IPS-11a (cell line): Measurements from ENCODE around the gene AMBRA1.

Experiments
- H3K4me3 ChIP-seq: one replicate; pipeline ENCODE4 v1.5.1; 2013; ENCODE audit warnings: low read depth, low read length, control low read depth

The AMBRA1 gene

DNA sequence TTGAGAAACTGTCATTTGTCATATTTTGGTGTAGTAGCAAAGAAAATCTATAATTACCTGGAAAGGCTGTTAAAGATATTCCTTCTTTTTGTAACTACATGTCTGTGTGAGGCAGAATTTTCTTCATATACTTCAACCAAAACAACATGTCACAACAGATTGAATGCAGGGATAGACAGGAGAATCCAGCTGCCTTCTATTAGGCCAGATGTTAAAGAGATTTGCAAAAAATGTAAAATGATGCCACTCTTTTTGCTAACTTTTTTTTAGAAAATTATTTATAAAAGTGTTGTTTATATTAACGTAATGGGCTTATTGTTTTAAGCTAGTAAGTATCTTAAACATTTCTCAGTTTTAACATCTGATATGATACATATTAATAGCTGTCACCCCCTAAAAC lies 233.9 kb downstream of the AMBRA1 start:
- no peak overlapping the region for H3K4me3 ChIP-seq

- no peak overlapping the region for H3K4me3 ChIP-seq
Observed at GRCh38 chr11:46357483-46357936, 236.3 kb downstream of the AMBRA1 start.

DNA sequence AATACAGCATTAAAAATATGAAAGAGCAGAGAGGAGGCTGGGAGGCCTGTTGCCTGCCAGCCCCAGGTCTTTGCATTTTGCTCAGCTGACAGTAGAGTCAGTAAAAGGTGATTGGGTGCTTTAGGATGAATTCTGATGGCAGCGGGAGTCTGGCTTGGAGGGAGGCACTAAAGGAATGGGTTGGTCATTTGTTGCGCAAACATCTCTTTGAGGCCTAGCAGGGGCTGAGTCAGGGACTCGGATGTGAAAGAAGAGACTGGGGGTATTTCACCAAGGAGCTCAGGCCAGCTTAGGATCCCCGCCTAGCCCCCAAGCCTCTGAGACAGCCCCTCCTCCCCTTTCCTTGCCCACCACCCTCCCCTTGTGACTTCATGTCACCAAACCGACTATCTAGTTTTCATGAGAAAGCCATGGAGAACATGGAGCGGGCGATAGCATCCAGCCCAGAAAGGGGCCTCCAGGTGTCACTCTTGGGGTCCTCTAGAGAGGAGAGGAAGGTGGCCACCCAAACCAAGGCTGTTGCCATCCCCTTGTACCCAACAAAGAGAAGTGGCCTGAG lies 236.8 kb downstream of the AMBRA1 start:
- H3K4me3 ChIP-seq, result no peak overlapping the region

DNA sequence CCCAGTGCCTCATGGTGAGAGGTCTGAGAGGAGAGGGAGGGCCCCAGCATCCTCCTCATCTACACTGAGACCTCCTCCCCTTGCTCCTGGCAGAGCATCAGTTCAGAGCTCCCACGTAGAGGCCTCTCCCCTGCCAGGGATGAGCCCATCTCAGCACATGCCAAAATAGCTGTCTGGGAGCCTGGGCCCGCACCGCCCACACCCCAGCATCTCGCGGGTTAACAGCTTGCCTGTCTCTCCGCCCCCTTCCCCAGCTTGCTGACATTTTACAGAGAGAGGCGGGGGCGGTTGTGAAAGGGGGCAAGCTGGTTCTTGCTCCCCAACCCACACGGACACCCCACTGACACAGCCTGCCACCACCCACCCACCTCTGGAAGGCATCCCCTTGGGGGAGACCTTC lies 240.1 kb downstream of the AMBRA1 start:
- H3K4me3 ChIP-seq, result no peak overlapping the region

DNA sequence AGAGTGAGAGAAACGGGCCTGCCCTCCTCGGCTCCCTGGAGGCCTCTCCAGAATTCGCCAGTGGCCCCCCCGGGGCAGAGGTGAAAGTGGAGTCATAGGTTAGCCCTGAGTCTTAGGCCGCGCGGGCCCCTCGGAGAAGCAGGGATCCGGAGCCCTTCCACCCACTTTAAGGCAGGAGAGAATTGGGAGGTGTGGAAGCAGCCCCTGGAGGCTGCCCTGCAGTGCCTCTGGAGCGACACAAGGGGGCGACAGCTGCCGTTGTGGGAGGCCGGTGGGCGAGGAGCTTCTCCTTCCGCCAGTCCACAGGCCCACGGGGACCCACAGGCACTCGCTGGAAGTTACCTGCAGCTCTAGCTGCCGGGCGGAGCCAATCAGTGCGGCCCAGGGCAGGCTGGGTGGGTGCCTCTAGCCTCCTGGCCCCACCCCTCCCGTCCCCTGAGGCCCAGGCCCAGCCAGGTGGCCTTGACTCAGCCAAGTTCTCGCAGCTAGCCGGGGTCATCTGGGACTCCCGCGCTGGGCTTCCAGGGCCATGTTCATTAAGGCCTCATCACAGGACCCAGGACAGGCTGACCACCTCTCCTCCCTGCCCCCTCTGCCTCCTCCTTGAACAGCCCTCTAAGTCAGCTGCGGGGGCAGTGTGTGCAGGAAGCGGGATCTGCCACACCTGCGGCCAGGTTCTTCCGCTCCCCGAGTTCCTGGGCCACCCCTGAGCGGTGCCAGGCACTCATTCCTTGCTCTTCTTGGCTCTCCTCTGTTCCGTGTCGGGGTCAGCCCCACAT lies 241.6 kb downstream of the AMBRA1 start:
- no peak overlapping the region for H3K4me3 ChIP-seq

GRCh38 chr11:46351606-46352005 lies 242.2 kb downstream of the AMBRA1 start:
- H3K4me3 ChIP-seq, result no peak overlapping the region

DNA sequence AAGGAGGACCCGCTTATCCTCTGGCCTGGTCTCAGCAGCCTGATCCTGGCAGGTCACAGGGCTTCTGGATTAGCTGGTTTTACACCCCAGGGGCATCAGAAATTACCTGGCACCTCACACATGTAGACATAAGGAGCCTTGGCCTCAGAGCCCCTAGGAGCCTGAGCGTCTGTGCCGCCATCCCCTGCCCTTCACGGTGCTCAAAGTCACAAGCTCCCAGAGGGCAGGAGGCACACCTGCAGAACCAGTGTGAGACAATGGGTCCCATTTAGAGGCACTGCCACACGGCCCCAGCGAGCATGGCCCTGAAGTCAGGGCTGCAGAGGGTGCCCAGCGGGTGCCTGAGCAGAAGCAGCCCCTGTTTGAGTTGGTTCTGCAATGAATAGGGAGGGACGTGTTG lies 242.7 kb downstream of the AMBRA1 start:
- no peak overlapping the region for H3K4me3 ChIP-seq

DNA sequence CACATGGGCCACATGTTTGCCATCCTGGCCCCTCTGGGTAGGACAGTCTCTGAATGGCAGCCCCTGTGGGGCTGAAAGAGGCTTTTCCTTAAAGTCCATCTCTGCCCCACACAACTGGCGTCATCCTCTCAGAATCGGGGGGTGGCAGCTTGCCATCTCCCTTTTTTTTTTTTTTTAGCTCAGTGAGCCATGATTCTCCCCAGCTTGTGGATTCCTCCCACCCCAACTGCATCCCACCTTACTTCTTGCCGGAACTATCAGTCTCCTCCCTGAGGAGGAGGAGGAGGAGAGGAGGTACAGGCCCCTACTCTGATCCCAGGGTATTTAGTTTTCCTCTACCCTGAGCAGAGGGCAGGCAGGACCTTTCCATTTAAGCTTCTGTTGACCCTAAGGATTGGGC lies 243.1 kb downstream of the AMBRA1 start:
- H3K4me3 ChIP-seq, result no peak overlapping the region

- no peak overlapping the region for H3K4me3 ChIP-seq
Observed at GRCh38 chr11:46348566-46349401, 245.0 kb downstream of the AMBRA1 start.

DNA sequence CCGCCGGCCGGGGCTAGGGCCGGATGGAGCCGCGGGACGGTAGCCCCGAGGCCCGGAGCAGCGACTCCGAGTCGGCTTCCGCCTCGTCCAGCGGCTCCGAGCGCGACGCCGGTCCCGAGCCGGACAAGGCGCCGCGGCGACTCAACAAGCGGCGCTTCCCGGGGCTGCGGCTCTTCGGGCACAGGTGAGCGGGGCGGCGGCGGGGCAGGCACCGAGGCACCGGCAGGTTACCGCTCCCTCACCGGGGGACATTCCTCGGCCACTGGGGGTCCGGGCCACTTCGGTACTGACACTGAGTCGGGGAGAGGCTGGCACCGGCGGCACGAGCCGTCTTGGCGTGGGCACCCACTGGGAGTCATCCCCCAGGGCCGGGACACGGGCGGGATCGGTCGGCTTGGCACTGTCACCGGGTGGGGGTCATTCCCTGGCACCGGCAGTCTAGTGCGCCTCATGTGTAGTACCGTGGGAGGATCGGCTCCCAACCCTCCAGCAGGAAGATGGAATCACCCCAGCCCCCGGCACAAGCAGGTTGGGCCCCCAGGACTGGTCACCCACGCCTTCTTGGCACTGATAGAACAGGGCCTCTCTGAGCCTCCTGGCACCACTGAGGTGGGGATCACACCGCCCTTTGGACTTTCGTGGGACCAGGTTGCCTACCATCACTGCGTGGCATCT lies 246.0 kb downstream of the AMBRA1 start:
- peak overlapping the region; percentile 85 for H3K4me3 ChIP-seq

GRCh38 chr11:46346886-46347636 lies 246.8 kb downstream of the AMBRA1 start, which contains the start of gene DGKZ:
Gene DGKZ, plus strand, starts transcription at chr11:46347463. Its CDS starts 197 bp downstream, at chr11:46347660.
- H3K4me3 ChIP-seq, result peak within 1 kb of the TSS; percentile 85
